Left ventricle myocardium inferior (tissue), 1 donor: ENCODE results near the gene NFYA. TPM values are rescaled to one million over a fixed set of nuclear protein-coding genes. Genes with fewer than 3 reads are reported as not detected.

Experiments used
- DNase-seq: peaks from one replicate; pipeline ENCODE4 v3.0.0-alpha.2; 2020
- H3K27ac ChIP-seq: fragments of 200-600 bp; replicated peaks from 2 replicates; pipeline ENCODE4 v1.8.0; 2021
- H3K27me3 ChIP-seq: fragments of 200-600 bp; 2 replicates; pipeline ENCODE4 v1.8.0; 2021; ENCODE audit warnings: low read depth
- H3K36me3 ChIP-seq: fragments of 200-600 bp; 2 replicates; pipeline ENCODE4 v1.8.0; 2021
- H3K4me1 ChIP-seq: fragments of 200-600 bp; 2 replicates; pipeline ENCODE4 v1.8.0; 2021
- H3K4me3 ChIP-seq: fragments of 200-600 bp; 2 replicates; pipeline ENCODE4 v1.8.0; 2021; ENCODE audit warnings: mild to moderate bottlenecking, moderate library complexity
- H3K9me3 ChIP-seq: fragments of 200-600 bp; replicated peaks from 2 replicates; pipeline ENCODE4 v1.8.0; 2021
- CTCF ChIP-seq: fragments of 200-600 bp; IDR thresholded peaks from 2 replicates; pipeline ENCODE4 v1.8.0; 2021; ENCODE audit warnings: antibody characterized with exemption, mild to moderate bottlenecking, borderline replicate concordance
- intact Hi-C: fragments of 100-400 bp; cut with micrococcal nuclease; formaldehyde crosslinking; loops from one replicate; pipeline ENCODE4 v1.11.0; 2022
- total RNA-seq: library from RNA; stranded (reverse); fragmentation: NEBNext Ultra II Directional; extraction: Animal tissue kit (Norgen Biotek cat#: 25700); gene quantifications from one replicate; pipeline ENCODE4 v1.2.1, GENCODE V29; 2021
- donor health status: DM: no; HTN: yes; CAD: no; lungs with severe emphysema.

The NFYA gene
- total RNA-seq, 1 donor from 2014 or later, result 12.5 TPM

- TF ChIP-seq CTCF, result no peak
- H3K9me3 ChIP-seq, result no peaks in the 10 kb centered on the region
- peak; percentile 83 for DNase-seq
- peaks cover 69% of the 10 kb centered on the region for H3K4me1 ChIP-seq
- peak within 1 kb of the TSS; percentile 91 for H3K27ac ChIP-seq
- peak within 1 kb of the TSS; percentile 70 for H3K4me3 ChIP-seq
- intact Hi-C loops, result no loop called here
- no peaks in the 10 kb centered on the region for H3K36me3 ChIP-seq
- no peaks in the 10 kb centered on the region for H3K27me3 ChIP-seq
Measured at GRCh38 chr6:41053041-41053440, 19.7 kb upstream of the NFYA start, which contains the start of gene APOBEC2. Gene APOBEC2, plus strand, starts transcription at chr6:41053202. Its CDS starts 146 bp downstream, at chr6:41053348.

GRCh38 chr6:41054511-41054910 lies 18.3 kb upstream of the NFYA start:
- no peak for TF ChIP-seq CTCF
- peak overlapping the region; percentile 70 for H3K4me3 ChIP-seq
- DNase-seq, result no peak
- intact Hi-C loops, result no loop called here
- H3K36me3 ChIP-seq, result no peaks in the 10 kb centered on the region
- no peaks in the 10 kb centered on the region for H3K9me3 ChIP-seq
- H3K4me1 ChIP-seq, result peaks cover 69% of the 10 kb centered on the region
- H3K27me3 ChIP-seq, result no peaks in the 10 kb centered on the region
- H3K27ac ChIP-seq, result peak overlapping the region; percentile 91

GRCh38 chr6:41055149-41055548 lies 17.6 kb upstream of the NFYA start:
- peak overlapping the region; percentile 70 for H3K4me3 ChIP-seq
- DNase-seq, result no peak
- TF ChIP-seq CTCF, result no peak
- intact Hi-C loops, result no loop called here
- H3K27ac ChIP-seq, result peak overlapping the region; percentile 91
- H3K4me1 ChIP-seq, result peaks cover 69% of the 10 kb centered on the region
- H3K9me3 ChIP-seq, result no peaks in the 10 kb centered on the region
- no peaks in the 10 kb centered on the region for H3K36me3 ChIP-seq
- no peaks in the 10 kb centered on the region for H3K27me3 ChIP-seq

- peaks cover 74% of the 10 kb centered on the region for H3K4me1 ChIP-seq
- DNase-seq, result no peak
Measured at GRCh38 chr6:41056768-41057490, 15.8 kb upstream of the NFYA start.

GRCh38 chr6:41058783-41059181 lies 14.0 kb upstream of the NFYA start:
- no peak for TF ChIP-seq CTCF
- intact Hi-C loops, result no loop called here
- Histone ChIP-seq H3K36me3 (peaks cover 24% of the 10 kb centered on the region), H3K4me1 (peaks cover 73% of the 10 kb centered on the region), H3K9me3 (no peaks in the 10 kb centered on the region), H3K4me3 (peak overlapping the region; percentile 35), H3K27ac (peak overlapping the region; percentile 70), H3K27me3 (no peaks in the 10 kb centered on the region)
- no peak for DNase-seq

More at GRCh38 chr6:41056768-41057490, 15.8 kb upstream of the NFYA start:
- Histone ChIP-seq H3K4me3 (peak overlapping the region; percentile 70), H3K27ac (peak overlapping the region; percentile 91), H3K27me3 (no peaks in the 10 kb centered on the region), H3K36me3 (peaks cover 8% of the 10 kb centered on the region), H3K9me3 (no peaks in the 10 kb centered on the region)
- intact Hi-C loops, result no loop called here
- TF ChIP-seq CTCF, result no peak
